Measurements from ENCODE around the gene GPS1.

- TF ChIP-seq EZH2 (IDR thresholded peaks at IDR 0.05; ENCODE audit: insufficient read depth, low read length) (no peak), CTCF (IDR thresholded peaks at IDR 0.05; ENCODE audit: insufficient read depth, low read depth, low read length) (no peak)
These were observed 20.3 kb upstream of the GPS1 start, which contains the start of gene RAC3 for GRCh38 chr17:82031303-82031884.
